ENCODE data around the gene SEL1L. TPM values are rescaled to one million over a fixed set of nuclear protein-coding genes. Genes with fewer than 3 reads are reported as not detected.

The SEL1L gene
- polyA plus RNA-seq, 1 donor from 2014 or later, result 39.7 TPM

- no peaks in the 10 kb centered on the region for H3F3A ChIP-seq (ENCODE audit: insufficient read depth, low read length, poor library complexity, severe bottlenecking)
- TF ChIP-seq SMC3 (conservative IDR thresholded peaks at IDR 0.05; ENCODE audit: poor library complexity) (no peak), MXI1 (conservative IDR thresholded peaks at IDR 0.05; ENCODE audit: poor library complexity, severe bottlenecking) (no peak), REST (IDR thresholded peaks at IDR 0.05; ENCODE audit: borderline replicate concordance) (no peak), TAF1 (IDR thresholded peaks at IDR 0.05; ENCODE audit: low read depth) (no peak), POLR2AphosphoS5 (IDR thresholded peaks at IDR 0.05) (no peak), EP300 (conservative IDR thresholded peaks at IDR 0.05; ENCODE audit: poor library complexity, severe bottlenecking) (no peak), RAD21 (conservative IDR thresholded peaks at IDR 0.05) (no peak), EZH2 (IDR thresholded peaks at IDR 0.05; ENCODE audit: borderline replicate concordance, insufficient read depth, low read length, poor library complexity, severe bottlenecking) (no peak)
- TF ChIP-seq, protein P1, sequence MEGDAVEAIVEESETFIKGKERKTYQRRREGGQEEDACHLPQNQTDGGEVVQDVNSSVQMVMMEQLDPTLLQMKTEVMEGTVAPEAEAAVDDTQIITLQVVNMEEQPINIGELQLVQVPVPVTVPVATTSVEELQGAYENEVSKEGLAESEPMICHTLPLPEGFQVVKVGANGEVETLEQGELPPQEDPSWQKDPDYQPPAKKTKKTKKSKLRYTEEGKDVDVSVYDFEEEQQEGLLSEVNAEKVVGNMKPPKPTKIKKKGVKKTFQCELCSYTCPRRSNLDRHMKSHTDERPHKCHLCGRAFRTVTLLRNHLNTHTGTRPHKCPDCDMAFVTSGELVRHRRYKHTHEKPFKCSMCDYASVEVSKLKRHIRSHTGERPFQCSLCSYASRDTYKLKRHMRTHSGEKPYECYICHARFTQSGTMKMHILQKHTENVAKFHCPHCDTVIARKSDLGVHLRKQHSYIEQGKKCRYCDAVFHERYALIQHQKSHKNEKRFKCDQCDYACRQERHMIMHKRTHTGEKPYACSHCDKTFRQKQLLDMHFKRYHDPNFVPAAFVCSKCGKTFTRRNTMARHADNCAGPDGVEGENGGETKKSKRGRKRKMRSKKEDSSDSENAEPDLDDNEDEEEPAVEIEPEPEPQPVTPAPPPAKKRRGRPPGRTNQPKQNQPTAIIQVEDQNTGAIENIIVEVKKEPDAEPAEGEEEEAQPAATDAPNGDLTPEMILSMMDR (IDR thresholded peaks at IDR 0.05; ENCODE audit: poor library complexity, severe bottlenecking), result no peak
- H2AFZ ChIP-seq (ENCODE audit: low read depth, low read length), result no peak overlapping the region
- H3K9ac ChIP-seq (ENCODE audit: low read length), result no peak overlapping the region
- H4K20me1 ChIP-seq (ENCODE audit: insufficient read depth), result no peaks in the 10 kb centered on the region
- no peaks in the 10 kb centered on the region for H3K36me3 ChIP-seq (ENCODE audit: insufficient read depth, low read length)
- H3K27me3 ChIP-seq (ENCODE audit: insufficient read depth, low read depth, low read length), result no peaks in the 10 kb centered on the region
- H3K4me3 ChIP-seq (ENCODE audit: low read length), result no peak overlapping the region
- no peaks in the 10 kb centered on the region for H3K9me3 ChIP-seq (ENCODE audit: low read length)
- peaks cover 19% of the 10 kb centered on the region for H3K79me2 ChIP-seq (replicated peaks; ENCODE audit: insufficient read depth, low read length)
- H3K27ac ChIP-seq (ENCODE audit: low read length), result no peak overlapping the region
- no peaks in the 10 kb centered on the region for H3K9me2 ChIP-seq (ENCODE audit: insufficient read depth, low read length)
- H3K4me2 ChIP-seq (ENCODE audit: low read length), result no peak overlapping the region
Measured at GRCh38 chr14:81535396-81536164, 1.9 kb upstream of the SEL1L start.

GRCh38 chr14:81534510-81535074 is 939 bp upstream of the SEL1L start:
- Histone ChIP-seq H3F3A (ENCODE audit: insufficient read depth, low read length, poor library complexity, severe bottlenecking) (no peaks in the 10 kb centered on the region), H2AFZ (ENCODE audit: low read depth, low read length) (no peak overlapping the region), H3K4me3 (ENCODE audit: low read length) (no peak overlapping the region), H3K4me2 (ENCODE audit: low read length) (no peak overlapping the region), H3K79me2 (replicated peaks; ENCODE audit: insufficient read depth, low read length) (peaks cover 25% of the 10 kb centered on the region), H3K27ac (ENCODE audit: low read length) (no peak overlapping the region), H3K9me3 (ENCODE audit: low read length) (no peaks in the 10 kb centered on the region), H3K9ac (ENCODE audit: low read length) (no peak overlapping the region), H3K36me3 (ENCODE audit: insufficient read depth, low read length) (no peaks in the 10 kb centered on the region), H3K9me2 (ENCODE audit: insufficient read depth, low read length) (no peaks in the 10 kb centered on the region), H3K27me3 (ENCODE audit: insufficient read depth, low read depth, low read length) (no peaks in the 10 kb centered on the region), H4K20me1 (ENCODE audit: insufficient read depth) (no peaks in the 10 kb centered on the region)
- TF ChIP-seq EZH2 (IDR thresholded peaks at IDR 0.05; ENCODE audit: borderline replicate concordance, insufficient read depth, low read length, poor library complexity, severe bottlenecking), result no peak
- TF ChIP-seq EP300 (conservative IDR thresholded peaks at IDR 0.05; ENCODE audit: poor library complexity, severe bottlenecking), result no peak
- TF ChIP-seq MXI1 (conservative IDR thresholded peaks at IDR 0.05; ENCODE audit: poor library complexity, severe bottlenecking), result no peak
- TF ChIP-seq, protein P1 (IDR thresholded peaks at IDR 0.05; ENCODE audit: poor library complexity, severe bottlenecking), result no peak
- no peak for TF ChIP-seq TAF1 (IDR thresholded peaks at IDR 0.05; ENCODE audit: low read depth)
- no peak for TF ChIP-seq SMC3 (conservative IDR thresholded peaks at IDR 0.05; ENCODE audit: poor library complexity)
- TF ChIP-seq REST (IDR thresholded peaks at IDR 0.05; ENCODE audit: borderline replicate concordance), result no peak
